Naive thymus-derived CD8-positive, alpha-beta T cell (primary cell): Measurements from ENCODE around the gene SORCS2. TPM values are rescaled to one million over a fixed set of nuclear protein-coding genes. Genes with fewer than 3 reads are reported as not detected.

Source experiments
- ATAC-seq, 2 donors: fragments of 150-1000 bp; cut with Tn5 transposase in 1 of 2; sonication (Bioruptor Pico), chemical (Tn5 transposase) in 1 of 2; 1 replicate in 1 of 2; 2 replicates in 1 of 2; pipeline ENCODE4 v1.10.0; 2021; ENCODE audit warnings: mild to moderate bottlenecking in 2 of 2, moderate library complexity in 2 of 2
- POLR2A ChIA-PET: fragments of 350-600 bp; sonication (Branson Sonifier 250); formaldehyde crosslinking; loops from one replicate; lab custom pipeline; 2021; ENCODE audit warnings: antibody characterized with exemption; lab: Charles Lee
- DNase-seq, 10 donors: peaks; one replicate each; pipeline versions ENCODE4 v3.0.0 to v3.0.0-alpha.2; 2020 to 2022
- H3K27ac Mint-ChIP-seq, 10 donors: one replicate each; pipeline ENCODE4 v1.8.0; 2020 to 2022; ENCODE audit warnings: mild to moderate bottlenecking in 10 of 10, mixed read lengths in 10 of 10, moderate library complexity in 4 of 10, inconsistent platforms in 1 of 10
- H3K27me3 Mint-ChIP-seq, 5 donors: one replicate each; pipeline ENCODE4 v1.8.0; 2021 to 2022; ENCODE audit warnings: mixed read lengths in 5 of 5
- H3K36me3 Mint-ChIP-seq, 3 donors: one replicate each; pipeline ENCODE4 v1.8.0; 2020 to 2022; ENCODE audit warnings: mixed read lengths in 3 of 3, mild to moderate bottlenecking in 2 of 3, inconsistent platforms in 1 of 3
- H3K4me1 Mint-ChIP-seq, 4 donors: one replicate each; pipeline ENCODE4 v1.8.0; 2021 to 2022; ENCODE audit warnings: mixed read lengths in 4 of 4
- H3K4me3 Mint-ChIP-seq, 10 donors: one replicate each; pipeline ENCODE4 v1.8.0; 2020 to 2022; ENCODE audit warnings: mild to moderate bottlenecking in 10 of 10, mixed read lengths in 10 of 10, moderate library complexity in 6 of 10, inconsistent platforms in 1 of 10
- H3K9me3 Mint-ChIP-seq, 9 donors: one replicate each; pipeline ENCODE4 v1.8.0; 2020 to 2022; ENCODE audit warnings: mixed read lengths in 9 of 9, mild to moderate bottlenecking in 3 of 9, inconsistent platforms in 1 of 9, moderate library complexity in 1 of 9
- polyA plus RNA-seq, 3 donors: library from polyadenylated mRNA; unstranded; fragments of 300-500 nt; fragmentation: Illumina TruSeq; gene quantifications; one replicate each; pipeline ENCODE4 v1.2.3, GENCODE V29; 2021
- total RNA-seq, 8 experiments: library from RNA in 2 of 8; stranded (reverse) in 2 of 8; gene quantifications; one replicate each; pipeline ENCODE4 v1.2.3 and lab custom pipeline; 2021 to 2026

Gene SORCS2
- total and polyA plus RNA-seq, 5 experiments from 2014 or later: not detected

DNA sequence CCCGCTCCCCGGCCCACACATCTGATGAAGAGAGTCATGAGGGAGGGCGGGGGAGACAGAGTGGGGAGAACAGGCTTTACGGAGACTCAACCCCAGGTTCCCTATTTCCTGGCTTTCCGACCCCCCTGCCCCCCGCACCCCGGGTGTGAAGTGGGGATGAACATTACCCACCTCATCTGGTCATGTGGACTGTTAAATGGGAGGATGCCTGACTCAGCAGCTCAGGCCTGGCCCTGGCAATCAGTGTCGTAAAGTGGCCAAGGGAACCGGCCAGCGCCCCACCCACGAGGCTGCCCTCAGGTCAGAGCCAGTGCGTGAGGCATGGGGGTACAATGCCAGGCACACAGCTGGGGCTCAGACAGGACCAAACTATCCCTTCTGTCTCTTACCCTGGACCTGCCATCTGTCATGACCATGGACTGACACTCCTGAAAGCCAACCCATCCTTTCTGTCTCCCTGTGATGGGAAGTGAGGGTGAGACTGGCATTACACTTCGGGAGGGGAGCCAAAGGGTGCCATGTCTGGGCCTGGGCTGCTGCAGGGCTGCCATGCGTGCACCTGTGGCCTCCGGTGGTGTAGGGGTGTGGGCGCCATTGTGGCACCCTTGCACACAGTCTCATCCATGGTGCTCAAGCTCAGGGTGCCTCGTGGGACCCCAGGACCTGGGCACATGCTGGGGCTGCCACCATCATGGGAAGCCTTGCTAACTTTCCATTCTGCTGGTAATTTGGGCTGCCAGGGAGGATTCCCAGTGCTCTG, 348.5 kb downstream of the SORCS2 start:
- H3K27ac Mint-ChIP-seq: no peak overlapping the region
- DNase-seq (no peak), ATAC-seq (no peak)
- H3K4me1 Mint-ChIP-seq: peaks cover 0 to 6% (median 3%) of the 10 kb centered on the region in 4 donors
- no peaks in the 10 kb centered on the region for H3K36me3 Mint-ChIP-seq
- POLR2A ChIA-PET: no interaction called here
- peaks cover 0 to 8% (median 0%) of the 10 kb centered on the region in 9 donors for H3K9me3 Mint-ChIP-seq
- H3K27me3 Mint-ChIP-seq: peaks cover 0 to 1% (median 0%) of the 10 kb centered on the region in 5 donors
- H3K4me3 Mint-ChIP-seq: no peak overlapping the region

DNA sequence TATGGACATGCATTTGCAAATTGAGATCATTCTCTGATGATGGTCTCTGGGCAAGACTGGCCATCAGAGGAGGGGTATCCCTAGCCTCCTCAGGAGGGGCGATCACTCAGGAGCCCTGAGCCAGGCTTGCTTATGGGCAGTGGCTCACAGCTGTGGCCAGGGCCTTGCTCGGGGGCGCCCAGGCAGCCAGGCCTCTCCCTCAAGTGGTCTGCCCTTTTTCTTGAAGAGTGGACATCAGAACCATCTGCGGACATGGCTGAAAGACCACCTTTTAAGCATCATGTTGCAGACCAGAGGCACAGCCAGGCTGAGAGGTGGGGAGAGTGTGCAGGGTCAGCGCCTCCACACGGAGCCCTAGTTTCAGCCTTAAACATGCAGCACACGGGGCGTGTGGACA, 349.1 kb downstream of the SORCS2 start:
- Mint-ChIP-seq H3K4me1 (peaks cover 0 to 6% (median 3%) of the 10 kb centered on the region in 4 donors), H3K4me3 (no peak overlapping the region), H3K27me3 (peaks cover 0 to 3% (median 0%) of the 10 kb centered on the region in 5 donors), H3K36me3 (no peaks in the 10 kb centered on the region), H3K27ac (no peak overlapping the region), H3K9me3 (peaks cover 0 to 8% (median 0%) of the 10 kb centered on the region in 9 donors)
- DNase-seq: no peak
- POLR2A ChIA-PET: no interaction called here
- ATAC-seq: no peak

DNA sequence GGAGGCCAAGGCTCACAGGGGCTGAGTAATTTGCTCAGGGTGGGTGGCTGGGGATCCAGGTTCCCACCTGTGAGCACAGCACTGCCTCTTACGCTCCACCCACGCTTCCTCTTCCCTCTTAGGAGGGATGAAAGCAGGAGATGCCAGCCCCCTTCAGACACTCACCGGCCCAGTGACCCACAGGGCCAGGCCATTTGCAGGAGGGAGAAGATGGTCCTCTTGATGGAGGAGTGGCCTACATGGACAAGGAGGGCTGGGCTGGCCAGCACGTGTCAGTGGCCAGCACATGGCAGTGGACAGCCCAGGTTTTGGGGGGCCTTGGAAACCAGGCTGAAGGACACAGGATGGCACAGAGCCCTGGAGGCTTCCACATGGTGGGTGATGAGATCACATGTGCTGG, 350.4 kb downstream of the SORCS2 start:
- POLR2A ChIA-PET: no interaction called here
- no peak overlapping the region for H3K27ac Mint-ChIP-seq

DNA sequence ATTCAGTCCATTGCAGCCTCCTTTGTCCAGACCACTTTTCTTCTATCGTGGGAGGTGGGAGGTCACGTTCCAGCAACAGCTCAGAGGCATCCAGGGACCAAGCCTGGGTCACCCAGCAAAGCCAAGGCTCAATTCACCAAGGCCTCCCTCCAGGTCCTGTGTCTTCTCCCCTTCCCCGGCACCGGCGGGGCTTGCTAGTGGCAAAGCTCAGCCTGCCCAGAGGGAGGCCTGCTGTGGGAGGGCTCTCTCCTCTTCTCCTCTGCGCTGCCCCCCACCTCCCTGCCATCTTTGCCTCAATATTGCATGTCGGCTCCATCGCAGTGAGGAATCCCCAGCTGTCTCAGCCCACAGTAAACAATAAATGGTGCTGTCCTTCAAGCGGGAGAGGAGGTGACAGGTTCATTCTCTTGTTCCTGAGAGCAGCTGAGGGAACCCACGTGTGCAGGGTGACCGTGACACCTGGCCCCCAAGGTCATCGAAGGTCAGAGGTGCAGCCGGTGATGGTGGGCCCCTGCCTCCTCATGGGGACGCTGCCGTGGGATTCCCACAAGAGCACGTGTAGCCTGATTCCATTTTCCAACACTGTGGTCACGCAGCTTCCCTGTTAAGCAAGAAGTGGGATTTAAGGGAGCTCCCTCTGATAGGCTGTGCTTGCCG, 353.9 kb downstream of the SORCS2 start:
- H3K27ac Mint-ChIP-seq: no peak overlapping the region
- H3K9me3 Mint-ChIP-seq: peaks cover 0 to 5% (median 3%) of the 10 kb centered on the region in 9 donors
- DNase-seq (no peak), ATAC-seq (no peak)
- H3K36me3 Mint-ChIP-seq: no peaks in the 10 kb centered on the region
- peaks cover 0 to 13% (median 6%) of the 10 kb centered on the region in 5 donors for H3K27me3 Mint-ChIP-seq
- H3K4me3 Mint-ChIP-seq: no peak overlapping the region
- POLR2A ChIA-PET: no interaction called here
- H3K4me1 Mint-ChIP-seq: no peaks in the 10 kb centered on the region

More for the DNA sequence above, 350.4 kb downstream of the SORCS2 start:
- peaks cover 0 to 3% (median 0%) of the 10 kb centered on the region in 5 donors for H3K27me3 Mint-ChIP-seq
- ATAC-seq (no peak), DNase-seq (no peak)
- no peak overlapping the region for H3K4me3 Mint-ChIP-seq
- no peaks in the 10 kb centered on the region for H3K36me3 Mint-ChIP-seq
- peaks cover 0 to 7% (median 0%) of the 10 kb centered on the region in 9 donors for H3K9me3 Mint-ChIP-seq
- H3K4me1 Mint-ChIP-seq: peaks cover 0 to 6% (median 3%) of the 10 kb centered on the region in 4 donors

DNA sequence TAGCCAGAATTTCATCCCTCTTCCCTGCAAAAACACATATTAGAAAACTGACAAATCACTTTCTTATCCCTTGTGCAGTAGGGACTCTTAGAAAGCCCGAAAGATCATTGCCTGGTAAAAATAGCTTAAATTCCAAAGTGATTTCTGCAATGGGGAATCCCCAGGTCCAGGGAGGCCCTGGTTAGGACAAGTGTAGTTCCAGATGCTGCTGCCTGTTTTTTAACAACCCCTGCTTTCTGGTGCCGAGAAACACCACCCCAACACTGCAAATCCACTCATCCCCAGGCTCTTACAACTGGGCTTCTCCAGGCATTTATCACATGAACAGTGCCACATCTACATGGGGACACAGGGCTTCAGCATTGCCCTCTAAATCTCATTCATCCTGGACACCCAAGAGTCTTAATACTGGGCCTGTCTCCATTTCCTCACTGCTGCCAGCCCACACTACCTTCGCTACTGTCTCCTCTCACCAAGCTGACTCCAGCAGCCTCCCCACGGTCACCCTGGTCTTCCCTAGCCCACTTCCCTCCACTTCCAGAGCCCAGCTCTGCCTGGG, 354.6 kb downstream of the SORCS2 start:
- POLR2A ChIA-PET: no interaction called here
- H3K9me3 Mint-ChIP-seq: peaks cover 0 to 6% (median 3%) of the 10 kb centered on the region in 9 donors
- H3K27ac Mint-ChIP-seq: peak overlapping the region in 1 of 10 donors; percentile 13
- no peak for ATAC-seq
- no peaks in the 10 kb centered on the region for H3K4me1 Mint-ChIP-seq
- no peaks in the 10 kb centered on the region for H3K36me3 Mint-ChIP-seq
- no peak for DNase-seq
- H3K27me3 Mint-ChIP-seq: peaks cover 0 to 14% (median 6%) of the 10 kb centered on the region in 5 donors
- H3K4me3 Mint-ChIP-seq: no peak overlapping the region

DNA sequence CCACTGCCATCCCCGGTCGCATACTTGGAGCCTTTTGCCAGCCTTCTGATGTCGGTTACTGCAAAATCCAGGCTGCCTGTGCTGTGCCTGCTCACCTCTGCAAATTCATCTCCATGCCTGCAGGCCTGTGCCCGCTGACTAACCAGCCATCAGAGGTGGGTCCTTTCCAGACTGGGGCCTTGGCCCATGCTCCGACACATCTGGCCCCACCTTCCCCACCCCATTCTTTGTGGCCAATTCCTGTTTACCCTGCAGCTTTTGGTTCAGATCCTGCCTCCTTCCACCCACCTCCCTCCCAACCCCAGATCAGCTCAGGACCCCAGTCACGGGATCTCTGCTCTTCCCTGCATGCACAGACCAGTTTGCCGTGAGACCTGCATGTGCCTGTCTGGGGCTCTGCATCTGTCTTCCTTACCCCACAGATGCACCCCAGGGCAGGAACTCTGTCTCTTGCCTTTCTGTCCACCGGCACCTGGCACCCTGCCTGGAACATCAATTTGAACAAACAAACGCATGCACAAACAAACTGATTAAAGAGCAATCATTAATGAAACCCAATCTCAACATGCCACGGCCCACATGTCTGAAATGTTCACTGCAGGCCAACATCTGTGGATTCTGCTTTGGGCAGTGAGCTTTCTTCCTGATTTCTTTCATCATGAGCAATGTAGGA, 355.2 kb downstream of the SORCS2 start:
- Mint-ChIP-seq H3K27me3 (peaks cover 0 to 14% (median 6%) of the 10 kb centered on the region in 5 donors), H3K27ac (no peak overlapping the region), H3K9me3 (peaks cover 0 to 11% (median 5%) of the 10 kb centered on the region in 9 donors), H3K4me3 (no peak overlapping the region), H3K36me3 (peaks cover 0 to under 1% (median 0%) of the 10 kb centered on the region in 3 donors), H3K4me1 (no peaks in the 10 kb centered on the region)
- DNase-seq (no peak), ATAC-seq (no peak)
- POLR2A ChIA-PET: no interaction called here

DNA sequence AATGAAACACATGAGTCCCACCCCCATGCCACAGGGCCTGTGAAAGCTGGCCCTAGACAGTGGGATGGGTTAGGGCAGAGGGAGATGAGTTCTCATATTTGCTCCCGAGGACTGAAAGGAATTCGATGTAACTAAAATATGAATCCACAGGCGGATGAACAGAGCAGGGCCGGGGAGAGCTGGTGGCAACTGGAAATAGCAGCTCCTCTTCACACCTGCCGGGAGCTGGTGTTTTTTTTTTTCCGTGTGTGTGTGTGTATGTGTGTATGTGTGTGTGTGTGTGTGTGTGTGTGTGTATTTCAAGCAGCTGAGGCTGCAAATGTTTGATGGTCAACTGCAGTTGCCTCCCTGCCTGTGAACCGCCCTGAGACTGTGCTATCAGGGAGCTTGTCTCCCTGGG, 357.5 kb downstream of the SORCS2 start:
- no peak for ATAC-seq
- peaks cover 0 to 10% (median 6%) of the 10 kb centered on the region in 3 donors for H3K36me3 Mint-ChIP-seq
- H3K9me3 Mint-ChIP-seq: peaks cover 15 to 34% (median 27%) of the 10 kb centered on the region in 9 donors
- no peak for DNase-seq
- H3K27me3 Mint-ChIP-seq: peaks cover 0 to 21% (median 9%) of the 10 kb centered on the region in 5 donors
- POLR2A ChIA-PET: no interaction called here
- no peak overlapping the region for H3K27ac Mint-ChIP-seq
- no peak overlapping the region for H3K4me3 Mint-ChIP-seq
- no peaks in the 10 kb centered on the region for H3K4me1 Mint-ChIP-seq

DNA sequence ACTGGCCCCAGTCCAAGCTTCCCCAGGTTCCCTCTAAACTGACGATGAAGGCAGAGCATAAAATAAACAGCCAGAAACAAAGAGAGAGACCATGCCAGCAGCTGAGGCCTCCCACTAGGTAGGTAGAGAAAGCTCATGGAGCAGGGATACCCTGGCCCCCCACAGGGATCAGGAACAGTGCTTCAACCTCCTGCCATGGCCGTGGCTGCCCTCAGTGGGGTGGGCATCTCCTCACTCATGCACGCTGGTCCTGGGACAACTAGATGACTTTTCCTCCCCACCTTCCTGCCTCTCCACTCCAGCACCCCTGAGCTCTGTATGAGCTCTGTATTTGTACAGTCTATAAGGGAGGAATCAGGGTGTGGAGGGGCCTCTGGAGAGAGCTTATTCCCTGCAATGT, 360.1 kb downstream of the SORCS2 start:
- Mint-ChIP-seq H3K36me3 (peaks cover 0 to 16% (median 6%) of the 10 kb centered on the region in 3 donors), H3K9me3 (peaks cover 16 to 52% (median 41%) of the 10 kb centered on the region in 9 donors)

DNA sequence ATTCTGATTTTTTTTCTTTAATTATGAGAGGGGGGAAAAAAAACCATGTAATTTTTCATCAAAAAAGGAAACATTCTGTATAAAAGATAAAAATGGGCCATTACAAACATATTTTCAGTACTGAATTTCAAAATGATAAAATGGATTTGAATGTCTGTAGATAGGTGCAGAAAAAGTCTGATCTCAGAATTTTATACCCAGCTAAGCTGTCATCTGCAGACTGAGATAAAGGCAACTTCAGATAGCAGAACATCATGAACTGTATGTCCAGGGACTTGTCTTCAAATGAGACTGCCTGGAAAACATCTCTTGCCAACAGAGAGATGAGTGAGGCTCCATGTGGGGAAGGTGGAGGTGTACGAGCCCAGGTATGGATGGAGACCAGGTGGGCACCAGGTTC, 360.9 kb downstream of the SORCS2 start:
- peaks cover 0 to 16% (median 6%) of the 10 kb centered on the region in 3 donors for H3K36me3 Mint-ChIP-seq
- POLR2A ChIA-PET: no interaction called here
- no peak overlapping the region for H3K4me3 Mint-ChIP-seq
- H3K4me1 Mint-ChIP-seq: no peaks in the 10 kb centered on the region
- no peak for DNase-seq
- H3K9me3 Mint-ChIP-seq: peaks cover 16 to 56% (median 41%) of the 10 kb centered on the region in 9 donors
- H3K27ac Mint-ChIP-seq: no peak overlapping the region
- no peak for ATAC-seq
- peaks cover 0 to 32% (median 8%) of the 10 kb centered on the region in 5 donors for H3K27me3 Mint-ChIP-seq

More for the DNA sequence above, 360.1 kb downstream of the SORCS2 start:
- H3K4me3 Mint-ChIP-seq: no peak overlapping the region
- POLR2A ChIA-PET: no interaction called here
- no peak overlapping the region for H3K27ac Mint-ChIP-seq
- no peaks in the 10 kb centered on the region for H3K4me1 Mint-ChIP-seq
- ATAC-seq (no peak), DNase-seq (no peak)
- peaks cover 0 to 32% (median 8%) of the 10 kb centered on the region in 5 donors for H3K27me3 Mint-ChIP-seq

DNA sequence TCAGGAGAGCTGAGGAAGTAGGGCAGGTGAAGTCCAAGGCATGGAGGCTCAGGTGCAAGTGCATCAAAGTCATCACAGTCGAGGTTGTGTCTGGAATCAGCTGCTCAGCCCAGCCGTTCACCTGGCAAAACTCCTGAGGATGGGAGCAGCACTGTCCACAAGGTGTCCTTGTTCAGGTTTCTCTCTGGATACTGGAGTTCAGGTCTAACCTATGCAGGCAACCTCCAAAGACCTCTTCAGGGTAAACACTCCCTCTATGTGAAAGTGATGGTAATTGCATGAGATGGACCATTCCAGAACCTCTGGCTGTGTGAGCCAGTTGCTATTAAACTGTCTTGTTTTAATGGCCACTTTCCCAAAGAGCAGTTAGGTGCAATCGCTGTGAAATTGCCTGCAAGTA, 362.6 kb downstream of the SORCS2 start:
- POLR2A ChIA-PET: no interaction called here
- H3K4me1 Mint-ChIP-seq: no peaks in the 10 kb centered on the region
- peaks cover 0 to 29% (median 8%) of the 10 kb centered on the region in 5 donors for H3K27me3 Mint-ChIP-seq
- ATAC-seq (no peak), DNase-seq (no peak)
- peaks cover 0 to 16% (median 6%) of the 10 kb centered on the region in 3 donors for H3K36me3 Mint-ChIP-seq
- H3K9me3 Mint-ChIP-seq: peaks cover 16 to 54% (median 38%) of the 10 kb centered on the region in 9 donors
- no peak overlapping the region for H3K27ac Mint-ChIP-seq
- peak overlapping the region in 1 of 10 donors; percentile 54 for H3K4me3 Mint-ChIP-seq

DNA sequence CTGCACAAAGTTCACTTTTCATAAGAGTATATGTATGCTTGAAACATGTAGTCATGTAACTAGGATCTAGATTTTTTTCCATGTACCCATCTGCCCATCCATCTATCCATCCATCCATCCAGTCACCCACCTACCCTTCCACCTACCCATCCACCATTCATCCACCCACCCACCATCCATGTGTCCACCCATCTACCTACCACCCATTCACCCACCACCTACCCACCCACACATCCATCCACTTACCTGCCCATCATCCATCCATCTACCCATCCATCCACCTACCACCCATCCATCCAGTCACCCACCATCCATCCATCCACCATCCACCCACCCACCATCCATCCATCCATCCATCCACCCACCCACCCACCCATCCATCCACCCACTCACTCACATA, 364.2 kb downstream of the SORCS2 start:
- Mint-ChIP-seq H3K4me3 (no peak overlapping the region), H3K36me3 (peaks cover 0 to 16% (median 6%) of the 10 kb centered on the region in 3 donors), H3K27ac (no peak overlapping the region), H3K27me3 (peaks cover 0 to 18% (median 2%) of the 10 kb centered on the region in 5 donors), H3K4me1 (no peaks in the 10 kb centered on the region), H3K9me3 (peaks cover 14 to 53% (median 37%) of the 10 kb centered on the region in 9 donors)
- POLR2A ChIA-PET: no interaction called here
- ATAC-seq: no peak
- DNase-seq: no peak

DNA sequence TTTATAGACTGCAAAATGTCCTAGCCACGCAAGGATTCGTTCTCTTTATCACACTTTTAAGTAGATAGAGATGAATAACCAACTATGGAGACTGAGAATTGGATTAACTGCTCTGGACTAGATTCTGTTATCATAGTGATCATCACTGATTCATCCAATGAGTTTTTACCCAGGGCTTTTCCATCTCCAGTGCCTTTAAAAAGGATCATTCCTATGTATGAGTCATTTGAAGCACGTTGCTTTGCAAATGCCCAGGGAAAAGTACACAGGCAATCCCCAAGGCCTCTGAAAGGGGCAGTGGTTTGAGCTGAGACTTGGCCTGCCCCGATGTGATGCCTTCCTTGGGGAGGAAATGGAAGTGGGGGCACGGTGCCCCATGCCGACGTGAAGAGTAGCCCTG, 365.1 kb downstream of the SORCS2 start:
- Mint-ChIP-seq H3K4me1 (no peaks in the 10 kb centered on the region), H3K4me3 (no peak overlapping the region), H3K27ac (no peak overlapping the region), H3K9me3 (peaks cover 13 to 47% (median 32%) of the 10 kb centered on the region in 9 donors), H3K36me3 (peaks cover 0 to 16% (median 6%) of the 10 kb centered on the region in 3 donors), H3K27me3 (peaks cover 0 to 18% (median 2%) of the 10 kb centered on the region in 5 donors)
- ATAC-seq: no peak
- POLR2A ChIA-PET: no interaction called here
- DNase-seq: no peak
